A549 (cell line): Measurements from ENCODE around the gene NTF3.

ENCODE experiments used
- EP300 ChIP-seq, 2 experiments: fragments of >200 bp; sonication (Bioruptor Twin); formaldehyde crosslinking; IDR thresholded peaks; 2 replicates in 1 of 2; 3 replicates in 1 of 2; pipeline ENCODE4 v1.6.1; 2016 to 2017
- ESRRA ChIP-seq: fragments of 150-350 bp; IDR thresholded peaks from 2 replicates; pipeline ENCODE4 v1.6.1; 2014; ENCODE audit warnings: mild to moderate bottlenecking, low read length, borderline replicate concordance
- HDAC2 ChIP-seq: fragments of 200-600 bp; sonication (generic); IDR thresholded peaks from 2 replicates; pipeline ENCODE4 v1.6.1; 2016
- KDM5A ChIP-seq: fragments of 200-600 bp; sonication (generic); IDR thresholded peaks from 2 replicates; pipeline ENCODE4 v1.6.1; 2016; ENCODE audit warnings: antibody characterized with exemption, mild to moderate bottlenecking
- TF ChIP-seq, protein P1 (sequence below): fragments of >200 bp; sonication (Bioruptor Twin); formaldehyde crosslinking; IDR thresholded peaks from 3 replicates; pipeline ENCODE4 v1.5.1; 2016
- TF ChIP-seq, protein P2 (sequence below): IDR thresholded peaks from 2 replicates; pipeline ENCODE4 v1.6.1; 2012

DNA sequence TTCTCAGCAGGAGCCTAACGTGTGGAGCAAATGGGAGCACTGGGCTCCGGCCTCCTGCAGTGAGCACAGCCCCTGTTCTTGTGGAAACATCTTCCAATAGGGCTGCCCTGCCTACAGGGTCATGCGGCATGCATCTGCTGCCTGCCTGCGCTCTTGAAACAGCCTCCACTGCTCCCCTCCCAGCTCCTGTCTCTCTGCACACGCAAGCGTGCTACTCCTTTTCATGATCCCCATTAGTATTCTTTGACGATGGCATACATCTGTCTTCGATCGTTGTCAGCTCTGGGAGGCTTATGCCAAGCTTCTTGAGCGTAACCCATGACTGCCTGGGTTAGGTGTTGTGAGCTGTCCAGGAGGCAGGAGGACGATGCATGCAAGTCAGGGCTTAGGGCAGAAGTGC is 23.1 kb downstream of the NTF3 start:
- TF ChIP-seq, protein P1, sequence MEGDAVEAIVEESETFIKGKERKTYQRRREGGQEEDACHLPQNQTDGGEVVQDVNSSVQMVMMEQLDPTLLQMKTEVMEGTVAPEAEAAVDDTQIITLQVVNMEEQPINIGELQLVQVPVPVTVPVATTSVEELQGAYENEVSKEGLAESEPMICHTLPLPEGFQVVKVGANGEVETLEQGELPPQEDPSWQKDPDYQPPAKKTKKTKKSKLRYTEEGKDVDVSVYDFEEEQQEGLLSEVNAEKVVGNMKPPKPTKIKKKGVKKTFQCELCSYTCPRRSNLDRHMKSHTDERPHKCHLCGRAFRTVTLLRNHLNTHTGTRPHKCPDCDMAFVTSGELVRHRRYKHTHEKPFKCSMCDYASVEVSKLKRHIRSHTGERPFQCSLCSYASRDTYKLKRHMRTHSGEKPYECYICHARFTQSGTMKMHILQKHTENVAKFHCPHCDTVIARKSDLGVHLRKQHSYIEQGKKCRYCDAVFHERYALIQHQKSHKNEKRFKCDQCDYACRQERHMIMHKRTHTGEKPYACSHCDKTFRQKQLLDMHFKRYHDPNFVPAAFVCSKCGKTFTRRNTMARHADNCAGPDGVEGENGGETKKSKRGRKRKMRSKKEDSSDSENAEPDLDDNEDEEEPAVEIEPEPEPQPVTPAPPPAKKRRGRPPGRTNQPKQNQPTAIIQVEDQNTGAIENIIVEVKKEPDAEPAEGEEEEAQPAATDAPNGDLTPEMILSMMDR = no peak
- no peak for TF ChIP-seq EP300 (IDR thresholded peaks at IDR 0.05)
- no peak for TF ChIP-seq ESRRA
- TF ChIP-seq, protein P2, sequence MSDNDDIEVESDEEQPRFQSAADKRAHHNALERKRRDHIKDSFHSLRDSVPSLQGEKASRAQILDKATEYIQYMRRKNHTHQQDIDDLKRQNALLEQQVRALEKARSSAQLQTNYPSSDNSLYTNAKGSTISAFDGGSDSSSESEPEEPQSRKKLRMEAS = no peak
- no peak for TF ChIP-seq KDM5A
- no peak for TF ChIP-seq HDAC2
